ENCODE measurements around the gene HPSE. TPM values are rescaled to one million over a fixed set of nuclear protein-coding genes. Genes with fewer than 3 reads are reported as not detected.

HPSE gene
- polyA plus RNA-seq, 1 donor from 2014 or later: 0.16 TPM

GRCh38 chr4:83370640-83370906 lies 35.9 kb upstream of the HPSE start:
- Histone ChIP-seq H3K27me3 (ENCODE audit: insufficient read depth, low read depth, low read length) (no peaks in the 10 kb centered on the region), H2AFZ (ENCODE audit: low read depth, low read length) (no peak overlapping the region)

DNA sequence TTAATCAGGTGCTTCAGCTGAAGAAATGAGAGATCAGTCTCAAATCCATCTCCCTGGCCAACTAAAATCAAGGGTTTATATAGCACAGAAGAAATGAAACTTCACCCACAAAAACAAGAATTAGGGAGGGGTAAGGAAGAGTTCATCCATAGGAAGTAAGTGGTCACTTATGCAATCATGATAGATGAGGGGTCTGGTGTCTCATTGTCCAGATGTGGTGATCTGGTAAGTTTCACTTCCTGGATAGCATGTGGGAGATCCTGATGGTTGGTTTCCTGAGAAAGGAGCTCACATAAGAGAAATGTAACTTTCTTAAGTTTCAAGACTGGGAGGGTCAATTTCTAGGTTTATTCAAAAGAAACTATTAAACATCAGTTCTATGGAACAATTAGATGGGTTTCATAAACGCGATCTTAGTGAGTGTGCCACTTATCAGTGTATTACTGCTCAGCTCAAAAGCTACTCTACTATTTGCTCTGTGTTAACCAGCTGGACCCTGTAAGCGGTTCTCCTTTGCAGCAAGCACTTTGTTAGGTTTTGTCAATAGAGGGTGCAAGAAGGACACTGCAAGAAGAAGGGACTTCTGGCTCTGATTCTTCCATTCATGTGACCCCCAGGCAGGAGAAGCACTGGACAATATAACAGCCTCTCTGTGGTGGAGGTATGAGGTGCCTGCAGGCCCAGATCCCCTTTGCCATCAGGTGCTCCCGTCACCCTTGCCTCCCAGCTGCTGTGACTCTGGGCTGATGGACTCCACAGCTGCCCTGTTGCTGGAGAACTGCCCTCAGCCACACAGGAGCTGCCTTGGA lies 35.4 kb upstream of the HPSE start:
- H3K9me3 ChIP-seq (ENCODE audit: low read length): no peaks in the 10 kb centered on the region
- H3K27ac ChIP-seq (ENCODE audit: low read length): no peak overlapping the region
- H3K4me3 ChIP-seq (ENCODE audit: low read length): no peak overlapping the region
- H3K4me2 ChIP-seq (ENCODE audit: low read length): no peak overlapping the region
- H3K27me3 ChIP-seq (ENCODE audit: insufficient read depth, low read depth, low read length): no peaks in the 10 kb centered on the region
- H3K9me2 ChIP-seq (ENCODE audit: insufficient read depth, low read length): no peaks in the 10 kb centered on the region
- H3K79me2 ChIP-seq (replicated peaks; ENCODE audit: insufficient read depth, low read length): no peaks in the 10 kb centered on the region
- H3K36me3 ChIP-seq (ENCODE audit: insufficient read depth, low read length): no peaks in the 10 kb centered on the region
- H3F3A ChIP-seq (ENCODE audit: insufficient read depth, low read length, poor library complexity, severe bottlenecking): no peaks in the 10 kb centered on the region
- H2AFZ ChIP-seq (ENCODE audit: low read depth, low read length): no peak overlapping the region
- H3K9ac ChIP-seq (ENCODE audit: low read length): no peak overlapping the region
- H4K20me1 ChIP-seq (ENCODE audit: insufficient read depth): no peaks in the 10 kb centered on the region
- TF ChIP-seq EP300 (conservative IDR thresholded peaks at IDR 0.05; ENCODE audit: poor library complexity, severe bottlenecking): no peak
- TF ChIP-seq REST (IDR thresholded peaks at IDR 0.05; ENCODE audit: borderline replicate concordance): no peak
- TF ChIP-seq TAF1 (IDR thresholded peaks at IDR 0.05; ENCODE audit: low read depth): no peak
- TF ChIP-seq EZH2 (IDR thresholded peaks at IDR 0.05; ENCODE audit: borderline replicate concordance, insufficient read depth, low read length, poor library complexity, severe bottlenecking): no peak
- no peak for TF ChIP-seq POLR2AphosphoS5 (IDR thresholded peaks at IDR 0.05)
- no peak for TF ChIP-seq SMC3 (conservative IDR thresholded peaks at IDR 0.05; ENCODE audit: poor library complexity)
- no peak for TF ChIP-seq RAD21 (conservative IDR thresholded peaks at IDR 0.05)
- no peak for TF ChIP-seq MXI1 (conservative IDR thresholded peaks at IDR 0.05; ENCODE audit: poor library complexity, severe bottlenecking)

More at GRCh38 chr4:83370640-83370906, 35.9 kb upstream of the HPSE start:
- H3K4me3 ChIP-seq (ENCODE audit: low read length): no peak overlapping the region
- no peak overlapping the region for H3K27ac ChIP-seq (ENCODE audit: low read length)
- no peaks in the 10 kb centered on the region for H3K9me2 ChIP-seq (ENCODE audit: insufficient read depth, low read length)
- H3K4me2 ChIP-seq (ENCODE audit: low read length): no peak overlapping the region
- no peaks in the 10 kb centered on the region for H3F3A ChIP-seq (ENCODE audit: insufficient read depth, low read length, poor library complexity, severe bottlenecking)
- TF ChIP-seq CTCF (IDR thresholded peaks at IDR 0.05; ENCODE audit: poor library complexity, severe bottlenecking): no peak
- TF ChIP-seq RAD21 (conservative IDR thresholded peaks at IDR 0.05): no peak
- TF ChIP-seq EP300 (conservative IDR thresholded peaks at IDR 0.05; ENCODE audit: poor library complexity, severe bottlenecking): no peak
- no peak for TF ChIP-seq REST (IDR thresholded peaks at IDR 0.05; ENCODE audit: borderline replicate concordance)
- no peak for TF ChIP-seq POLR2AphosphoS5 (IDR thresholded peaks at IDR 0.05)
- TF ChIP-seq SMC3 (conservative IDR thresholded peaks at IDR 0.05; ENCODE audit: poor library complexity): no peak
- H4K20me1 ChIP-seq (ENCODE audit: insufficient read depth): no peaks in the 10 kb centered on the region
- no peaks in the 10 kb centered on the region for H3K9me3 ChIP-seq (ENCODE audit: low read length)
- no peak overlapping the region for H3K9ac ChIP-seq (ENCODE audit: low read length)
- no peaks in the 10 kb centered on the region for H3K79me2 ChIP-seq (replicated peaks; ENCODE audit: insufficient read depth, low read length)
- H3K36me3 ChIP-seq (ENCODE audit: insufficient read depth, low read length): no peaks in the 10 kb centered on the region
